Neuronal stem cell (in vitro differentiated cells): Measurements from ENCODE around the gene GAPVD1.

Experiments used
- DNase-seq: peaks from one replicate; pipeline ENCODE4 v3.0.0-alpha.2; 2013; ENCODE audit warnings: low spot score
- H2AFZ ChIP-seq: one replicate; pipeline ENCODE4 v1.6.1; 2013; ENCODE audit warnings: mild to moderate bottlenecking, low read length, inconsistent platforms
- H2AK5ac ChIP-seq: 2 replicates; pipeline ENCODE4 v1.6.1; 2013; ENCODE audit warnings: low read depth, mild to moderate bottlenecking, inconsistent platforms, low read length, moderate library complexity, mixed read lengths
- H2BK120ac ChIP-seq: 2 replicates; pipeline ENCODE4 v1.6.1; 2013; ENCODE audit warnings: low read depth, mild to moderate bottlenecking, inconsistent platforms, low read length, moderate library complexity, mixed read lengths
- H2BK12ac ChIP-seq: one replicate; pipeline ENCODE4 v1.6.1; 2013; ENCODE audit warnings: low read length, inconsistent platforms
- H2BK15ac ChIP-seq: 2 replicates; pipeline ENCODE4 v1.6.1; 2013; ENCODE audit warnings: mild to moderate bottlenecking, low read length, inconsistent platforms, mixed read lengths
- H2BK5ac ChIP-seq: one replicate; pipeline ENCODE4 v1.6.1; 2013; ENCODE audit warnings: inconsistent platforms, mild to moderate bottlenecking, low read length, moderate library complexity
- H3K14ac ChIP-seq: one replicate; pipeline ENCODE4 v1.6.1; 2013; ENCODE audit warnings: low read length, inconsistent platforms
- H3K18ac ChIP-seq: 2 replicates; pipeline ENCODE4 v1.6.1; 2013; ENCODE audit warnings: low read length, inconsistent platforms
- H3K23ac ChIP-seq: 2 replicates; pipeline ENCODE4 v1.6.1; 2013; ENCODE audit warnings: low read depth, mild to moderate bottlenecking, mixed read lengths, low read length, inconsistent platforms; ENCODE audit not compliant: poor library complexity
- H3K27ac ChIP-seq: replicated peaks from 3 replicates; pipeline ENCODE4 v1.5.1; 2013; ENCODE audit warnings: low read length, inconsistent platforms
- H3K27me3 ChIP-seq, 3 experiments: 2 replicates each; pipeline ENCODE4 v1.6.1; 2013; ENCODE audit warnings: low read length in 3 of 3, mild to moderate bottlenecking in 2 of 3, inconsistent platforms in 1 of 3, low read depth in 1 of 3, mixed read lengths in 1 of 3, moderate library complexity in 1 of 3; ENCODE audit not compliant: control insufficient read depth in 3 of 3, insufficient read depth in 3 of 3
- H3K36me3 ChIP-seq, 2 donors: replicated peaks in 1 of 2; 2 replicates each; pipeline ENCODE4 v1.6.1; 2013; ENCODE audit warnings: low read length in 2 of 2; ENCODE audit not compliant: control insufficient read depth in 2 of 2, insufficient read depth in 2 of 2
- H3K4ac ChIP-seq: 2 replicates; pipeline ENCODE4 v1.6.1; 2013; ENCODE audit warnings: inconsistent platforms, mild to moderate bottlenecking, low read length, moderate library complexity
- H3K4me1 ChIP-seq, 2 donors: 1 replicate in 1 of 2; 2 replicates in 1 of 2; pipeline ENCODE4 v1.6.1; 2013; ENCODE audit warnings: low read length in 2 of 2, low read depth in 1 of 2; ENCODE audit not compliant: control insufficient read depth in 2 of 2, insufficient read depth in 1 of 2
- H3K4me2 ChIP-seq: one replicate; pipeline ENCODE4 v1.6.1; 2013; ENCODE audit warnings: mild to moderate bottlenecking, low read length, inconsistent platforms; ENCODE audit not compliant: insufficient read depth, poor library complexity, severe bottlenecking
- H3K4me3 ChIP-seq, 2 donors: 2 replicates each; pipeline ENCODE4 v1.5.1; 2013; ENCODE audit warnings: low read length in 2 of 2, mild to moderate bottlenecking in 2 of 2, inconsistent platforms in 1 of 2, moderate library complexity in 1 of 2
- H3K79me1 ChIP-seq: one replicate; pipeline ENCODE4 v1.6.1; 2013; ENCODE audit warnings: low read depth, mild to moderate bottlenecking, inconsistent platforms, low read length, moderate library complexity
- H3K9ac ChIP-seq: one replicate; pipeline ENCODE4 v1.6.1; 2013; ENCODE audit warnings: mild to moderate bottlenecking, low read depth, low read length, inconsistent platforms; ENCODE audit not compliant: poor library complexity
- H3K9me3 ChIP-seq, 2 donors: replicated peaks in 1 of 2; 2 replicates each; pipeline versions ENCODE3 to v1.6.1; 2013; ENCODE audit warnings: low read length in 2 of 2, mild to moderate bottlenecking in 2 of 2, inconsistent platforms in 1 of 2, low read depth in 1 of 2, mixed read lengths in 1 of 2, moderate library complexity in 1 of 2; ENCODE audit not compliant: control insufficient read depth in 2 of 2, insufficient read depth in 1 of 2
- H4K8ac ChIP-seq: one replicate; pipeline ENCODE4 v1.6.1; 2013; ENCODE audit warnings: low read depth, mild to moderate bottlenecking, inconsistent platforms, low read length, moderate library complexity
- H4K91ac ChIP-seq: one replicate; pipeline ENCODE4 v1.6.1; 2013; ENCODE audit warnings: low read length, low read depth, mild to moderate bottlenecking, inconsistent platforms; ENCODE audit not compliant: poor library complexity
- WGBS, 2 donors: extraction: QIAGEN DNeasy Blood & Tissue Kit; methylation state at CpG; one replicate each; pipeline ENCODE4 v1.1.7; 2013; ENCODE audit warnings: missing lambda C conversion rate in 2 of 2, mixed read lengths in 1 of 2; ENCODE audit not compliant: insufficient read length in 2 of 2, insufficient replicate concordance in 1 of 2; ENCODE audit errors: extremely low coverage in 2 of 2; 5-methylcytosine and 5-hydroxymethylcytosine counted together

GAPVD1 gene

GRCh38 chr9:125297917-125298316, 36.3 kb downstream of the GAPVD1 start:
- Histone ChIP-seq H2BK5ac (no peak overlapping the region), H2BK120ac (no peak overlapping the region), H3K27me3 (no peaks in the 10 kb centered on the region), H2AFZ (no peak overlapping the region), H3K14ac (no peak overlapping the region), H3K9me3 (no peaks in the 10 kb centered on the region), H2BK15ac (no peak overlapping the region), H3K4ac (no peak overlapping the region), H2AK5ac (no peak overlapping the region), H3K23ac (no peak overlapping the region), H3K9ac (no peak overlapping the region), H3K4me1 (no peaks in the 10 kb centered on the region), H3K36me3 (peaks cover 2 to 34% of the 10 kb centered on the region in 2 donors), H3K79me1 (no peaks in the 10 kb centered on the region), H2BK12ac (no peak overlapping the region), H4K91ac (no peak overlapping the region), H3K27ac (no peak overlapping the region), H3K18ac (no peak overlapping the region), H3K4me2 (no peak overlapping the region), H4K8ac (no peak overlapping the region), H3K4me3 (no peak overlapping the region)
- no peak for DNase-seq
- no CpG with 5 or more reads among the region's 7 CpGs for WGBS, 2 donors

- no peak overlapping the region for H2BK5ac ChIP-seq
- H3K14ac ChIP-seq: no peak overlapping the region
- H3K4me1 ChIP-seq: no peaks in the 10 kb centered on the region
- no peak overlapping the region for H2BK15ac ChIP-seq
- H3K4me2 ChIP-seq: no peak overlapping the region
- no peak overlapping the region for H2AK5ac ChIP-seq
- H3K23ac ChIP-seq: no peak overlapping the region
- peaks cover 3% of the 10 kb centered on the region for H3K79me1 ChIP-seq
- no peak overlapping the region for H2AFZ ChIP-seq
- no peak overlapping the region for H3K4me3 ChIP-seq
- H3K27me3 ChIP-seq: no peaks in the 10 kb centered on the region
- DNase-seq: no peak
- no peak overlapping the region for H3K18ac ChIP-seq
- H4K8ac ChIP-seq: no peak overlapping the region
- no peak overlapping the region for H2BK120ac ChIP-seq
- H4K91ac ChIP-seq: no peak overlapping the region
- no peaks in the 10 kb centered on the region for H3K9me3 ChIP-seq
- no CpG with 5 or more reads among the region's 2 CpGs for WGBS, 2 donors
- no peak overlapping the region for H3K4ac ChIP-seq
- H3K36me3 ChIP-seq: peaks cover 6 to 70% of the 10 kb centered on the region in 2 donors
- H3K9ac ChIP-seq: no peak overlapping the region
- no peak overlapping the region for H2BK12ac ChIP-seq
- no peak overlapping the region for H3K27ac ChIP-seq
Measured at GRCh38 chr9:125302241-125302640, 40.6 kb downstream of the GAPVD1 start.

GRCh38 chr9:125304273-125304672, 42.6 kb downstream of the GAPVD1 start:
- H3K4ac ChIP-seq: no peak overlapping the region
- no peak overlapping the region for H3K4me3 ChIP-seq
- H3K14ac ChIP-seq: no peak overlapping the region
- no peak for DNase-seq
- no peaks in the 10 kb centered on the region for H3K9me3 ChIP-seq
- peaks cover 3% of the 10 kb centered on the region for H3K79me1 ChIP-seq
- no peak overlapping the region for H2BK5ac ChIP-seq
- no peaks in the 10 kb centered on the region for H3K4me1 ChIP-seq
- H3K23ac ChIP-seq: no peak overlapping the region
- WGBS, 2 donors: no CpG with 5 or more reads among the region's 2 CpGs
- H3K27ac ChIP-seq: no peak overlapping the region
- H2BK12ac ChIP-seq: no peak overlapping the region
- no peak overlapping the region for H3K9ac ChIP-seq
- no peak overlapping the region for H2AK5ac ChIP-seq
- no peak overlapping the region for H4K91ac ChIP-seq
- H3K27me3 ChIP-seq: no peaks in the 10 kb centered on the region
- no peak overlapping the region for H4K8ac ChIP-seq
- no peak overlapping the region for H2BK15ac ChIP-seq
- peaks cover 7 to 84% of the 10 kb centered on the region in 2 donors for H3K36me3 ChIP-seq
- H2BK120ac ChIP-seq: no peak overlapping the region
- H3K4me2 ChIP-seq: no peak overlapping the region
- H2AFZ ChIP-seq: no peak overlapping the region
- H3K18ac ChIP-seq: no peak overlapping the region

GRCh38 chr9:125312411-125312810, 50.8 kb downstream of the GAPVD1 start:
- Histone ChIP-seq H3K79me1 (no peaks in the 10 kb centered on the region), H3K23ac (no peak overlapping the region), H2BK12ac (no peak overlapping the region), H3K27me3 (no peaks in the 10 kb centered on the region), H2BK5ac (no peak overlapping the region), H3K4me1 (no peaks in the 10 kb centered on the region), H3K36me3 (peaks cover 9 to 82% of the 10 kb centered on the region in 2 donors), H3K4me3 (no peak overlapping the region), H2AK5ac (no peak overlapping the region), H3K4me2 (no peak overlapping the region), H4K8ac (no peak overlapping the region), H2AFZ (no peak overlapping the region), H3K9me3 (peaks cover 0 to 22% of the 10 kb centered on the region in 2 donors), H3K18ac (no peak overlapping the region), H4K91ac (no peak overlapping the region), H2BK15ac (no peak overlapping the region), H3K4ac (no peak overlapping the region), H2BK120ac (no peak overlapping the region), H3K14ac (no peak overlapping the region), H3K27ac (no peak overlapping the region), H3K9ac (no peak overlapping the region)
- WGBS, 2 donors: no CpG with 5 or more reads among the region's 2 CpGs
- DNase-seq: no peak
